HepG2 (cell line): Measurements from ENCODE around the gene FDPS. TPM values are rescaled to one million over a fixed set of nuclear protein-coding genes. Genes with fewer than 3 reads are reported as not detected.

Source experiments
- GATA4 ChIP-seq: sonication (generic); IDR thresholded peaks from 2 replicates; pipeline ENCODE4 v1.6.1; 2016; ENCODE audit warnings: antibody characterized with exemption, low read depth, borderline replicate concordance
- HMG20B ChIP-seq: conservative IDR thresholded peaks from 2 replicates; pipeline ENCODE4 v1.6.1; 2016; ENCODE audit warnings: missing genetic modification reagents, missing compliant biosample characterization
- HNF1A ChIP-seq, 2 experiments: sonication (generic) in 1 of 2; formaldehyde crosslinking in 1 of 2; IDR thresholded peaks; 2 replicates each; pipeline versions ENCODE4 v1.4.0 to v1.6.1; 2016 to 2020; ENCODE audit warnings: borderline replicate concordance in 1 of 2, low read depth in 1 of 2, mild to moderate bottlenecking in 1 of 2, missing genetic modification reagents in 1 of 2
- MYC ChIP-seq: sonication (generic); formaldehyde crosslinking; IDR thresholded peaks from 2 replicates; pipeline ENCODE4 v1.9.0; 2021; ENCODE audit warnings: missing genetic modification reagents, borderline replicate concordance
- POLR2AphosphoS5 ChIP-seq: IDR thresholded peaks from 2 replicates; pipeline ENCODE4 v1.6.1; 2012; ENCODE audit warnings: low read depth, low read length
- SKI ChIP-seq: fragments of 450-650 bp; IDR thresholded peaks from one replicate; pipeline ENCODE4 v1.6.1; 2018; ENCODE audit warnings: mild to moderate bottlenecking; ENCODE audit not compliant: partially characterized antibody
- TBX3 ChIP-seq: fragments of 450-650 bp; IDR thresholded peaks from 2 replicates; pipeline ENCODE4 v1.6.1; 2017; ENCODE audit warnings: antibody characterized with exemption, mild to moderate bottlenecking, inconsistent platforms, borderline replicate concordance
- TEAD2 ChIP-seq: sonication (generic); formaldehyde crosslinking; IDR thresholded peaks from 2 replicates; pipeline ENCODE4 v1.9.0; 2021; ENCODE audit warnings: missing genetic modification reagents
- TIGD3 ChIP-seq: sonication (generic); formaldehyde crosslinking; IDR thresholded peaks from 2 replicates; pipeline ENCODE4 v1.5.1; 2020; ENCODE audit warnings: mild to moderate bottlenecking, missing genetic modification reagents, borderline replicate concordance
- TMF1 ChIP-seq: sonication (generic); formaldehyde crosslinking; IDR thresholded peaks from 2 replicates; pipeline ENCODE4 v1.8.1; 2022; ENCODE audit warnings: low read depth, missing genetic modification reagents
- TRIM22 ChIP-seq: fragments of 450-650 bp; IDR thresholded peaks from 2 replicates; pipeline ENCODE4 v1.6.1; 2017
- ZFP90 ChIP-seq: sonication (generic); formaldehyde crosslinking; IDR thresholded peaks from 2 replicates; pipeline ENCODE4 v1.8.0; 2022; ENCODE audit warnings: missing genetic modification reagents, mild to moderate bottlenecking, inconsistent platforms, borderline replicate concordance
- ZMYM3 ChIP-seq: sonication (generic); formaldehyde crosslinking; IDR thresholded peaks from 2 replicates; pipeline ENCODE4 v1.5.1; 2020; ENCODE audit warnings: mild to moderate bottlenecking, missing genetic modification reagents
- ZNF329 ChIP-seq: sonication (generic); formaldehyde crosslinking; IDR thresholded peaks from 2 replicates; pipeline ENCODE4 v1.9.0; 2021; ENCODE audit warnings: low read depth, mild to moderate bottlenecking, missing genetic modification reagents
- polyA plus RNA-seq, 8 experiments: library from polyadenylated mRNA; depleted of rRNA in 3 of 8; stranded (reverse) in 7 of 8; unstranded in 1 of 8; fragments of >200 nt; fragmentation: Illumina TruSeq in 4 of 8; extraction: Trizol in 4 of 8; gene quantifications; 2 replicates each; pipeline versions ENCODE4 v1.2.1 to v1.2.3, GENCODE V29; 2011 to 2016; ENCODE audit warnings: low read depth in 4 of 8, missing spikeins in 1 of 8, mixed read lengths in 1 of 8; ENCODE audit not compliant: insufficient read depth in 1 of 8
- total RNA-seq, 5 experiments: library from RNA; depleted of rRNA; stranded (reverse); fragments of >200 nt; fragmentation: Illumina TruSeq; extraction: Trizol; gene quantifications; 2 replicates each; pipeline ENCODE4 v1.2.3, GENCODE V29; 2016; ENCODE audit warnings: low read depth in 1 of 5
- TF ChIP-seq, protein P1 (sequence below): sonication (generic); formaldehyde crosslinking; conservative IDR thresholded peaks from 2 replicates; pipeline ENCODE4 v1.8.0; 2022; ENCODE audit warnings: low read depth, missing genetic modification reagents
- TF ChIP-seq, protein P2 (sequence below): sonication (generic); formaldehyde crosslinking; IDR thresholded peaks from 2 replicates; pipeline ENCODE4 v1.5.0; 2020; ENCODE audit warnings: mild to moderate bottlenecking, missing genetic modification reagents, borderline replicate concordance

Gene FDPS
- total and polyA plus RNA-seq, 2 of the 13 experiments (the other 11 are each of a cell fraction or from before 2014, with no cell fraction given) = 264 to 519 TPM

GRCh38 chr1:155300553-155301329, 7.9 kb upstream of the FDPS start (continued):
- peak; percentile 83 for TF ChIP-seq HNF1A (IDR thresholded peaks at IDR 0.05; ENCODE audit: low read depth)
- TF ChIP-seq HNF1A (CRISPR knock-in tag; IDR thresholded peaks at IDR 0.05; ENCODE audit: borderline replicate concordance) = peak; percentile 93
- TF ChIP-seq TMF1 (CRISPR knock-in tag) = no peak
- no peak for TF ChIP-seq TRIM22
- peak; percentile 91; the same call in 1 of the 2 replicates for TF ChIP-seq MYC (CRISPR knock-in tag)
- TF ChIP-seq, protein P1, sequence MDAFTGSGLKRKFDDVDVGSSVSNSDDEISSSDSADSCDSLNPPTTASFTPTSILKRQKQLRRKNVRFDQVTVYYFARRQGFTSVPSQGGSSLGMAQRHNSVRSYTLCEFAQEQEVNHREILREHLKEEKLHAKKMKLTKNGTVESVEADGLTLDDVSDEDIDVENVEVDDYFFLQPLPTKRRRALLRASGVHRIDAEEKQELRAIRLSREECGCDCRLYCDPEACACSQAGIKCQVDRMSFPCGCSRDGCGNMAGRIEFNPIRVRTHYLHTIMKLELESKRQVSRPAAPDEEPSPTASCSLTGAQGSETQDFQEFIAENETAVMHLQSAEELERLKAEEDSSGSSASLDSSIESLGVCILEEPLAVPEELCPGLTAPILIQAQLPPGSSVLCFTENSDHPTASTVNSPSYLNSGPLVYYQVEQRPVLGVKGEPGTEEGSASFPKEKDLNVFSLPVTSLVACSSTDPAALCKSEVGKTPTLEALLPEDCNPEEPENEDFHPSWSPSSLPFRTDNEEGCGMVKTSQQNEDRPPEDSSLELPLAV (CRISPR knock-in tag) = no peak
- peak; percentile 54; the same call in 1 of the 2 replicates for TF ChIP-seq HMG20B (CRISPR knock-in tag)
- TF ChIP-seq TEAD2 (CRISPR knock-in tag) = no peak
- peak; percentile 64 for TF ChIP-seq ZMYM3
- TF ChIP-seq, protein P2, sequence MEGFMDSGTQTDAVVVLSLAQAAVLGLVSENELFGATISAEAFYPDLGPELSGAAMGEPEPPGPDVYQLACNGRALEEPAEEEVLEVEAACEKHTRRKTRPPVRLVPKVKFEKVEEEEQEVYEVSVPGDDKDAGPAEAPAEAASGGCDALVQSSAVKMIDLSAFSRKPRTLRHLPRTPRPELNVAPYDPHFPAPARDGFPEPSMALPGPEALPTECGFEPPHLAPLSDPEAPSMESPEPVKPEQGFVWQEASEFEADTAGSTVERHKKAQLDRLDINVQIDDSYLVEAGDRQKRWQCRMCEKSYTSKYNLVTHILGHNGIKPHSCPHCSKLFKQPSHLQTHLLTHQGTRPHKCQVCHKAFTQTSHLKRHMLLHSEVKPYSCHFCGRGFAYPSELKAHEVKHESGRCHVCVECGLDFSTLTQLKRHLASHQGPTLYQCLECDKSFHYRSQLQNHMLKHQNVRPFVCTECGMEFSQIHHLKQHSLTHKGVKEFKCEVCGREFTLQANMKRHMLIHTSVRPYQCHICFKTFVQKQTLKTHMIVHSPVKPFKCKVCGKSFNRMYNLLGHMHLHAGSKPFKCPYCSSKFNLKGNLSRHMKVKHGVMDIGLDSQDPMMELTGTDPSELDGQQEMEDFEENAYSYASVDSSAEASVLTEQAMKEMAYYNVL = peak; percentile 90; the same call in 1 of the 2 replicates
- TF ChIP-seq TIGD3 = no peak
- peak; percentile 90 for TF ChIP-seq POLR2AphosphoS5
- TF ChIP-seq TBX3 = no peak
- no peak for TF ChIP-seq ZNF329
- TF ChIP-seq ZFP90 (CRISPR knock-in tag) = no peak; the same call in none of the 2 replicates
- TF ChIP-seq SKI = peak; percentile 54
- peak; percentile 58; the same call in 1 of the 2 replicates for TF ChIP-seq GATA4
